Right lobe of liver (tissue), 4 donors: ENCODE measurements around the gene ATP5F1D.

Experiments used
- CTCF ChIP-seq, 4 donors: fragments of 200-600 bp in 3 of 4; fragments of 450-650 bp in 1 of 4; IDR thresholded peaks; one replicate each; pipeline versions ENCODE4 v1.5.1 to v1.8.0; 2016 to 2022; ENCODE audit warnings: antibody characterized with exemption in 4 of 4, mild to moderate bottlenecking in 2 of 4
- POLR2A ChIP-seq: fragments of 450-650 bp; IDR thresholded peaks from one replicate; pipeline ENCODE4 v1.6.1; 2017; ENCODE audit warnings: antibody characterized with exemption, mild to moderate bottlenecking
- donor health status: DM: no; HTN: no; CAD: no.
- donor health status: DM: no; HTN: no; CAD: no.
- donor health status: DM: no; HTN: yes; CAD: no.

- no peak for TF ChIP-seq POLR2A
- peak in 1 of 4 donors; percentile 30 for TF ChIP-seq CTCF (IDR thresholded peaks at IDR 0.05)
These were observed 44.3 kb downstream of the ATP5F1D start, which contains the start of gene EFNA2 for GRCh38 chr19:1285737-1286360.
